ENCODE data around the gene SMYD4. TPM values are rescaled to one million over a fixed set of nuclear protein-coding genes. Genes with fewer than 3 reads are reported as not detected.
A peak's percentile ranks its signal among the peaks of the same experiment; 100 is the strongest.

Gene SMYD4
- total RNA-seq, 2 donors from 2014 or later = 31.6 to 36.8 TPM

DNA sequence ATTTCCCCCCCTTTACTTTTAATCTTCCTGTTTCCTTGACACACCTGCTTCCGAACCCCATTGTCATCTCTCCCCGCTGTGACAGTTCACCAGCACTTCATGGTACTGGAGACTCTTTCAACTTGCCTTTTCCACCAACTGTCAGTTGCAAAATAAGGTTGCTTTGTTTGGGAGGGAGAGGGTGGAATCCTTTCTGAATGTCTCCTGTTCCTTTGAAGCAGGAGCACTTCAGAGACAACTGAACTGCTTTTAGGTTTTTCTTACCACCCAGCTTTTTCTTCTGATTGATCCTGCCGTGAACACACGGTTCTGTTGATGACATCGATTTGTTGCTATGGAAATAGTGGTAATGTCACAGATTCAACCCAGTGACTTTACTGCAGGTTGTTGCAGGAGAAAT lies 42.1 kb upstream of the SMYD4 start:
- Mint-ChIP-seq H3K27me3 (ENCODE audit: insufficient read depth) (no peaks in the 10 kb centered on the region), H3K9me3 (no peaks in the 10 kb centered on the region), H3K27ac (no peak overlapping the region), H3K36me3 (ENCODE audit: low read depth) (peaks cover 59% of the 10 kb centered on the region), H3K4me1 (peaks cover 5% of the 10 kb centered on the region), H3K4me3 (no peak overlapping the region)
- Histone ChIP-seq H3K36me3 (ENCODE audit: control insufficient read depth, insufficient read depth, low read length) (peaks cover 69% of the 10 kb centered on the region), H3K4me3 (ENCODE audit: low read length) (no peak overlapping the region), H3K9ac (ENCODE audit: extremely low read depth, low read length, poor library complexity, severe bottlenecking) (no peak overlapping the region), H3K9me3 (ENCODE audit: control insufficient read depth, low read length) (no peaks in the 10 kb centered on the region), H3K27ac (ENCODE audit: low read depth, low read length) (no peak overlapping the region), H3K27me3 (ENCODE audit: control insufficient read depth, insufficient read depth, low read length, poor library complexity, severe bottlenecking) (no peaks in the 10 kb centered on the region), H3K4me1 (ENCODE audit: control insufficient read depth, insufficient read depth, low read length) (no peaks in the 10 kb centered on the region)
- WGBS, 2 experiments (ENCODE audit: insufficient coverage in 1 of 2, insufficient read length in 1 of 2) = 90 to 97% methylated on average over 2 to 5 of the region's 5 CpGs
- no peak for TF ChIP-seq CTCF (conservative IDR thresholded peaks at IDR 0.05)
- DNase-seq = no peak

DNA sequence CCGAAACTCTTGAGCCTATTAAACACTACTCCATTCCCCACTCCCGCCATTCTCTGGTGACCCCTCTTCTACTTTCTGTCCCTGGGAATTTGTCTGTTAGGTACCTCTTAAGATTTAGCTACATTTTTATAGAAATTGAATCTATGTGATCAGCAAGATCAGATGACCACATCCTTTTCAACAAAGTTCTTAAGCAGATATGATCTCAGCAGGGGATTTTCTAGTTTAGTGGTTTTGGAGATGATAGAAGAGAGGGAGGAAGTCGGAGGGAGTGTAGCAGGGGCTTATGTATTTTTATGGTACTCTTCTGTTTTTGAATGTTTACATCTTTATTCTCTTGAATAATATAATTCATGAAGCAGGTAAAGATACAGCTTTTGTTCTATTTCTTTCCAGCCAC lies 40.9 kb upstream of the SMYD4 start:
- H3K27ac ChIP-seq (ENCODE audit: low read depth, low read length) = no peak overlapping the region
- H3K4me3 ChIP-seq (ENCODE audit: low read length) = no peak overlapping the region
- DNase-seq = no peak
- no peak for TF ChIP-seq CTCF (conservative IDR thresholded peaks at IDR 0.05)
- no peak overlapping the region for H3K9ac ChIP-seq (ENCODE audit: extremely low read depth, low read length, poor library complexity, severe bottlenecking)
- Mint-ChIP-seq H3K4me1 (peaks cover 5% of the 10 kb centered on the region), H3K27ac (no peak overlapping the region), H3K36me3 (ENCODE audit: low read depth) (peaks cover 53% of the 10 kb centered on the region), H3K27me3 (ENCODE audit: insufficient read depth) (no peaks in the 10 kb centered on the region), H3K4me3 (no peak overlapping the region), H3K9me3 (no peaks in the 10 kb centered on the region)
- peaks cover 61% of the 10 kb centered on the region for H3K36me3 ChIP-seq (ENCODE audit: control insufficient read depth, insufficient read depth, low read length)
- H3K9me3 ChIP-seq (ENCODE audit: control insufficient read depth, low read length) = no peaks in the 10 kb centered on the region
- WGBS, 2 experiments (ENCODE audit: insufficient coverage in 1 of 2, insufficient read length in 1 of 2) = 100% methylated on average over 3 of the region's 3 CpGs; no CpG with 5 or more reads in 1 of the 2 experiments
- H3K27me3 ChIP-seq (ENCODE audit: control insufficient read depth, insufficient read depth, low read length, poor library complexity, severe bottlenecking) = no peaks in the 10 kb centered on the region
- no peaks in the 10 kb centered on the region for H3K4me1 ChIP-seq (ENCODE audit: control insufficient read depth, insufficient read depth, low read length)

DNA sequence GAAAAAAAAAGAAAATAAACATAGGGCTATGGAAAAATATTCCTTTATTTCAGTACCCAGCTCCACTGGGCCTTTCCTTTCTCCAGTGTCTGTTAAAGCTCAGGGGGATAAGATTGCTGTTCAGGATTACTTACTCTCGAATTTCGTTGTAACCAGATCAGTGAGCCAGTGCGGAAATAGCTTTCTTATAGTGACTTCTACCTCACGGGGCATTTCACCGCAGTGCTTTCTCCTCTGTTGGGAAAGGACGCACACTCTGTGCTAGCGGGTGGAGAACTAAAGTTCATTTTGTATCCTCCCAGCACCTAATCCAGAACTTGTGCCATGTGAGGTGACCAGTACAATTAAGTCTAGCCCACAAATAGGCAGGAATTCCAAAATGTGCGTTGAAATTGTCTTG lies 38.4 kb upstream of the SMYD4 start:
- Mint-ChIP-seq H3K4me3 (no peak overlapping the region), H3K36me3 (ENCODE audit: low read depth) (peaks cover 42% of the 10 kb centered on the region), H3K9me3 (no peaks in the 10 kb centered on the region), H3K4me1 (peaks cover 5% of the 10 kb centered on the region), H3K27me3 (ENCODE audit: insufficient read depth) (no peaks in the 10 kb centered on the region), H3K27ac (peak overlapping the region; percentile 29)
- Histone ChIP-seq H3K4me1 (ENCODE audit: control insufficient read depth, insufficient read depth, low read length) (no peaks in the 10 kb centered on the region), H3K27me3 (ENCODE audit: control insufficient read depth, insufficient read depth, low read length, poor library complexity, severe bottlenecking) (no peaks in the 10 kb centered on the region), H3K27ac (ENCODE audit: low read depth, low read length) (no peak overlapping the region), H3K4me3 (ENCODE audit: low read length) (no peak overlapping the region), H3K9me3 (ENCODE audit: control insufficient read depth, low read length) (no peaks in the 10 kb centered on the region), H3K9ac (ENCODE audit: extremely low read depth, low read length, poor library complexity, severe bottlenecking) (no peak overlapping the region), H3K36me3 (ENCODE audit: control insufficient read depth, insufficient read depth, low read length) (peaks cover 44% of the 10 kb centered on the region)
- no peak for DNase-seq
- TF ChIP-seq CTCF (conservative IDR thresholded peaks at IDR 0.05) = no peak
- WGBS, 2 experiments (ENCODE audit: insufficient coverage in 1 of 2, insufficient read length in 1 of 2) = 96 to 98% methylated on average over 8 of the region's 8 CpGs
